GM12878 (cell line): ENCODE measurements around the gene TCF23. TPM values are rescaled to one million over a fixed set of nuclear protein-coding genes. Genes with fewer than 3 reads are reported as not detected.

ENCODE experiments used
- ATAC-seq: fragments of 200-7000 bp; cut with Tn5 transposase; 3 replicates; pipeline ENCODE4 v1.9.1; 2020; ENCODE audit warnings: mild to moderate bottlenecking, moderate library complexity
- BruUV-seq: library from RNA; stranded (reverse); fragments of 400-500 nt; replicated peaks from 2 replicates; lab custom pipeline; 2021; lab: Mats Ljungman, UMichigan
- CTCF ChIA-PET: fragments of 300-600 bp; sonication (Branson Sonifier 250); formaldehyde crosslinking; extraction: SDS; loops from one replicate; lab custom pipeline; 2021; ENCODE audit warnings: inconsistent platforms; lab: Yijun Ruan, JAX
- POLR2A ChIA-PET: fragments of 350-600 bp; formaldehyde crosslinking; extraction: SDS; loops from one replicate; lab custom pipeline; 2021; ENCODE audit warnings: inconsistent platforms; lab: Charles Lee
- RAD21 ChIA-PET: fragments of 300-600 bp; sonication (Branson Sonifier 250); formaldehyde crosslinking; loops from one replicate; lab custom pipeline; 2023; ENCODE audit warnings: antibody characterized with exemption; ENCODE audit not compliant: unreplicated experiment; lab: Charles Lee
- SMC1A ChIA-PET: fragments of 300-600 bp; sonication (Branson Sonifier 250); formaldehyde crosslinking; loops from one replicate; lab custom pipeline; 2023; ENCODE audit not compliant: unreplicated experiment, uncharacterized antibody; lab: Charles Lee
- DNase-seq: peaks from one replicate; pipeline ENCODE4 v3.0.0-alpha.2; 2011; ENCODE audit warnings: low read depth, low spot score
- FAIRE-seq: peaks from 3 replicates; lab custom pipeline; 2011; peaks lifted over from hg19 to GRCh38; lab: Jason Lieb, UNC
- H2AFZ ChIP-seq: 2 replicates; pipeline ENCODE4 v1.6.0; 2011; ENCODE audit warnings: low read depth, low read length, control low read depth; ENCODE audit not compliant: control insufficient read depth
- H3K27ac ChIP-seq: 2 replicates; pipeline ENCODE4 v1.5.1; 2011; ENCODE audit warnings: control low read depth; ENCODE audit not compliant: control insufficient read depth, insufficient read depth
- H3K27me3 ChIP-seq, 2 experiments: replicated peaks in 1 of 2; 2 replicates each; pipeline versions ENCODE4 v1.6.0 to v1.6.1; 2011; ENCODE audit warnings: low read length in 1 of 2; ENCODE audit not compliant: control insufficient read depth in 2 of 2, insufficient read depth in 2 of 2
- H3K36me3 ChIP-seq, 2 experiments: 2 replicates each; pipeline ENCODE4 v1.5.1; 2011; ENCODE audit warnings: low read length in 1 of 2; ENCODE audit not compliant: control insufficient read depth in 2 of 2, insufficient read depth in 2 of 2
- H3K4me1 ChIP-seq: 2 replicates; pipeline ENCODE4 v1.6.1; 2011; ENCODE audit warnings: mild to moderate bottlenecking, low read length, moderate library complexity, mixed read lengths; ENCODE audit not compliant: control insufficient read depth, insufficient read depth
- H3K4me2 ChIP-seq: 2 replicates; pipeline ENCODE4 v1.6.0; 2011; ENCODE audit warnings: control low read depth; ENCODE audit not compliant: control insufficient read depth, insufficient read depth
- H3K4me3 ChIP-seq: fragments of 200-600 bp; sonication (generic); 2 replicates; pipeline ENCODE4 v1.5.1; 2016
- H3K79me2 ChIP-seq: 2 replicates; pipeline ENCODE4 v1.6.0; 2011; ENCODE audit warnings: low read length; ENCODE audit not compliant: control insufficient read depth, insufficient read depth
- H3K9ac ChIP-seq: 2 replicates; pipeline ENCODE4 v1.8.0; 2011; ENCODE audit warnings: low read length, control low read depth, mixed read lengths; ENCODE audit not compliant: control insufficient read depth, insufficient read depth
- H3K9me3 ChIP-seq: replicated peaks from 3 replicates; pipeline ENCODE4 v1.5.1; 2011; ENCODE audit warnings: mild to moderate bottlenecking, low read length; ENCODE audit not compliant: control insufficient read depth, insufficient read depth
- H4K20me1 ChIP-seq: 2 replicates; pipeline ENCODE4 v1.6.0; 2011; ENCODE audit not compliant: control insufficient read depth, insufficient read depth
- ATF7 ChIP-seq: fragments of 450-650 bp; IDR thresholded peaks from 2 replicates; pipeline ENCODE4 v1.6.1; 2016; ENCODE audit warnings: low read depth, mild to moderate bottlenecking
- NFYB ChIP-seq: IDR thresholded peaks from 2 replicates; pipeline ENCODE4 v1.6.1; 2011; ENCODE audit warnings: low read depth, mild to moderate bottlenecking, low read length, improper control_type of control experiment, moderate library complexity; ENCODE audit not compliant: insufficient read depth
- PAX8 ChIP-seq: fragments of 450-650 bp; IDR thresholded peaks from 2 replicates; pipeline ENCODE4 v1.6.1; 2017; ENCODE audit warnings: mild to moderate bottlenecking, moderate library complexity
- REST ChIP-seq: IDR thresholded peaks from 2 replicates; pipeline ENCODE4 v1.6.1; 2012; ENCODE audit warnings: mild to moderate bottlenecking, low read depth, low read length
- SMARCA5 ChIP-seq: fragments of 450-650 bp; IDR thresholded peaks from 2 replicates; pipeline ENCODE4 v1.6.1; 2017; ENCODE audit warnings: mild to moderate bottlenecking
- ZBED1 ChIP-seq: IDR thresholded peaks from 2 replicates; pipeline ENCODE4 v1.6.1; 2016; ENCODE audit warnings: borderline replicate concordance
- WGBS: methylation state at CpG from one replicate; pipeline ENCODE4 v1.1.6; 2016; ENCODE audit warnings: low lambda C conversion rate; ENCODE audit not compliant: insufficient replicate concordance, insufficient coverage; ENCODE audit errors: missing lambda C conversion rate; 5-methylcytosine and 5-hydroxymethylcytosine counted together
- in situ Hi-C: fragments of 300-500 bp; cut with MboI; formaldehyde crosslinking; loops from 9 replicates; pipeline ENCODE4 v1.14.3; 2018; ENCODE audit warnings: mixed read lengths
- intact Hi-C: fragments of 100-400 bp; cut with micrococcal nuclease; formaldehyde crosslinking; loops from one replicate; pipeline ENCODE4 v1.14.2; 2022; ENCODE audit not compliant: unreplicated experiment
- polyA plus RNA-seq, 11 experiments: library from polyadenylated mRNA; depleted of rRNA in 4 of 11; unstranded in 6 of 11; stranded (reverse) in 5 of 11; fragments of >200 nt; fragmentation: Nextera tagmentation in 4 of 11; fragmentation: Illumina TruSeq in 1 of 11; extraction: Ambion mirVana in 4 of 11; extraction: Trizol in 1 of 11; gene quantifications; 1 replicate in 1 of 11; 2 replicates in 10 of 11; pipeline versions ENCODE4 v1.2.1 to v1.2.3, GENCODE V29; 2011 to 2016; ENCODE audit warnings: inconsistent platforms in 2 of 11, missing spikeins in 2 of 11, low read depth in 1 of 11
- total RNA-seq, 4 experiments: library from RNA; depleted of rRNA in 3 of 4; stranded (reverse); fragments of >200 nt in 3 of 4; fragmentation: Illumina TruSeq in 1 of 4; extraction: Trizol in 1 of 4; gene quantifications; 2 replicates each; pipeline versions ENCODE4 v1.2.1 to v1.2.3, GENCODE V29; 2013 to 2021

Gene TCF23
- total and polyA plus RNA-seq, 10 of the 15 experiments (the other 5 are each of a cell fraction or from before 2014, with no cell fraction given) = not detected

- no peak for TF ChIP-seq REST
These were observed 42.8 kb upstream of the TCF23 start (continued) for GRCh38 chr2:27105981-27106380.

- DNase-seq (no peak), ATAC-seq (no peak), FAIRE-seq (no peak)
- no peaks in the 10 kb centered on the region; a peak in 2 of 4 replicates for H3K27me3 ChIP-seq
- no peak overlapping the region for H2AFZ ChIP-seq
- RAD21 ChIA-PET = no interaction called here
- no peak overlapping the region for H3K9ac ChIP-seq
- no peak overlapping the region for H3K4me2 ChIP-seq
- H3K36me3 ChIP-seq = no peaks in the 10 kb centered on the region
- H3K27ac ChIP-seq = no peak overlapping the region
- H3K9me3 ChIP-seq = no peaks in the 10 kb centered on the region
- in situ Hi-C loops = no loop called here
- intact Hi-C loops = no loop called here
- POLR2A ChIA-PET = no interaction called here
- 81% methylated on average over 2 of the region's 2 CpGs for WGBS
- TF ChIP-seq ATF7 (no peak), PAX8 (no peak), ZBED1 (no peak), SMARCA5 (no peak), NFYB (no peak)
- no peak overlapping the region for H3K4me3 ChIP-seq
- H3K79me2 ChIP-seq = no peaks in the 10 kb centered on the region
- SMC1A ChIA-PET = interaction anchor here (0.7 to 1.0 kb wide), 2 partner anchors 163 to 1047 kb away, joined by 3 read pairs; no protein-coding TSS in a partner anchor
- H4K20me1 ChIP-seq = no peaks in the 10 kb centered on the region
- H3K4me1 ChIP-seq = no peaks in the 10 kb centered on the region
- BruUV-seq = no TSS peak
- CTCF ChIA-PET = interaction anchor here (0.6 to 1.6 kb wide), 3 partner anchors 25 to 198 kb away, joined by 3 read pairs; no protein-coding TSS in a partner anchor
These were observed 40.6 kb upstream of the TCF23 start for GRCh38 chr2:27108221-27108620.
